Measurements from ENCODE around the gene PSME3IP1. TPM values are rescaled to one million over a fixed set of nuclear protein-coding genes. Genes with fewer than 3 reads are reported as not detected.

PSME3IP1 gene
- total RNA-seq, 4 donors from 2014 or later: 64.7 to 96.3 (median 78.9) TPM

- Histone ChIP-seq H3K27me3 (no peaks in the 10 kb centered on the region), H3K27ac (peak overlapping the region; percentile 19 to 88 (median 63)), H3K9me3 (no peaks in the 10 kb centered on the region), H3K4me1 (peaks cover 36 to 63% of the 10 kb centered on the region in 2 donors), H3K4me3 (replicated peaks in 1 of 3) (no peak overlapping the region), H3K36me3 (peaks cover 15 to 17% of the 10 kb centered on the region in 2 donors)
- DNase-seq: no peak
- intact Hi-C loops (cut with DNase I): no loop called here
- WGBS, 2 donors: 85 to 86% methylated on average over 2 of the region's 2 CpGs
- no peak for TF ChIP-seq POLR2A (IDR thresholded peaks at IDR 0.05)
- TF ChIP-seq CTCF (IDR thresholded peaks at IDR 0.05): no peak
Observed at GRCh38 chr16:57151369-57151768, 34.5 kb downstream of the PSME3IP1 start.

GRCh38 chr16:57150682-57151330 is 35.0 kb downstream of the PSME3IP1 start:
- H3K4me3 ChIP-seq (replicated peaks in 1 of 3): no peak overlapping the region
- H3K27me3 ChIP-seq: no peaks in the 10 kb centered on the region
- TF ChIP-seq POLR2A (IDR thresholded peaks at IDR 0.05) (no peak), CTCF (IDR thresholded peaks at IDR 0.05) (peak in 3 of 6 experiments; percentile 22 to 25 (median 23))
- intact Hi-C loops (cut with DNase I): no loop called here
- H3K27ac ChIP-seq: peak overlapping the region; percentile 19 to 88 (median 63)
- H3K36me3 ChIP-seq: peaks cover 15 to 17% of the 10 kb centered on the region in 2 donors
- H3K9me3 ChIP-seq: no peaks in the 10 kb centered on the region
- 76 to 77% methylated on average over 9 of the region's 9 CpGs for WGBS, 2 donors
- H3K4me1 ChIP-seq: peaks cover 36 to 67% of the 10 kb centered on the region in 2 donors
- DNase-seq: peak; percentile 63 to 85

GRCh38 chr16:57149391-57149790 is 36.4 kb downstream of the PSME3IP1 start:
- TF ChIP-seq POLR2A (IDR thresholded peaks at IDR 0.05) (no peak), CTCF (IDR thresholded peaks at IDR 0.05) (no peak)
- 72 to 76% methylated on average over 2 to 5 of the region's 10 CpGs for WGBS, 2 donors
- Histone ChIP-seq H3K36me3 (peaks cover 14% of the 10 kb centered on the region in 2 donors), H3K4me3 (replicated peaks in 1 of 3) (no peak overlapping the region), H3K9me3 (no peaks in the 10 kb centered on the region), H3K27ac (peak overlapping the region in 2 of 3 donors; percentile 63 to 71), H3K4me1 (peaks cover 36 to 70% of the 10 kb centered on the region in 2 donors), H3K27me3 (no peaks in the 10 kb centered on the region)
- no peak for DNase-seq
- intact Hi-C loops (cut with DNase I): no loop called here

GRCh38 chr16:57148481-57148880 is 37.4 kb downstream of the PSME3IP1 start:
- peaks cover 36 to 75% of the 10 kb centered on the region in 2 donors for H3K4me1 ChIP-seq
- peak overlapping the region in 2 of 3 donors; percentile 10 to 49 for H3K27ac ChIP-seq
- no peak for DNase-seq
- intact Hi-C loops (cut with DNase I): no loop called here
- H3K36me3 ChIP-seq: peaks cover 4 to 6% of the 10 kb centered on the region in 2 donors
- H3K27me3 ChIP-seq: no peaks in the 10 kb centered on the region
- TF ChIP-seq POLR2A (IDR thresholded peaks at IDR 0.05): no peak
- TF ChIP-seq CTCF (IDR thresholded peaks at IDR 0.05): no peak
- no peaks in the 10 kb centered on the region for H3K9me3 ChIP-seq
- no peak overlapping the region for H3K4me3 ChIP-seq (replicated peaks in 1 of 3)
- WGBS, 2 donors: 90 to 94% methylated on average over 6 of the region's 6 CpGs
